ENCODE data around the gene MN1.

Gene MN1

DNA sequence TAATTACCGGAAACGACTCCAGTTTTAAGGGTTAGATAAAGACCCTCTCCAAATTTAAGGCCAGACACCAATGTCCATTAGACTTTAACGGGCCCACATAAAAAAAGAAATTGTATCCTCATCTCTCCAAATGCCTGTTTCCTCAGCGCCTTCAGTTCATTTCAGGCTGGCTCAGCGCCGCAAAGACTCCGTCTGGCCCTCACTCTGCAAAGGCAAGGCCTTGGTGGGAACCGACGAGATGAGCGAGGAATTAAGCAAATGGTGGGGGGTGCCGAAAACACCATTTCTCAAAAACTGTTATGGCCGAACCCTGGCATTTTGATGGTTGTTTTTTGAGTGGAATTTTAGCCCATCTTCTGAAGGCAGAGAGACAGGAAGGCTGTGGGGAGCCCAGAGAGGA is 15.7 kb downstream of the MN1 start:
- DNase-seq (ENCODE audit: low read depth), result no peak

- no peak for DNase-seq (ENCODE audit: low read depth)
Measured at GRCh38 chr22:27784120-27784475, 17.5 kb downstream of the MN1 start.

- DNase-seq (ENCODE audit: low read depth), result no peak
Measured at GRCh38 chr22:27783436-27784119, 18.0 kb downstream of the MN1 start.

DNA sequence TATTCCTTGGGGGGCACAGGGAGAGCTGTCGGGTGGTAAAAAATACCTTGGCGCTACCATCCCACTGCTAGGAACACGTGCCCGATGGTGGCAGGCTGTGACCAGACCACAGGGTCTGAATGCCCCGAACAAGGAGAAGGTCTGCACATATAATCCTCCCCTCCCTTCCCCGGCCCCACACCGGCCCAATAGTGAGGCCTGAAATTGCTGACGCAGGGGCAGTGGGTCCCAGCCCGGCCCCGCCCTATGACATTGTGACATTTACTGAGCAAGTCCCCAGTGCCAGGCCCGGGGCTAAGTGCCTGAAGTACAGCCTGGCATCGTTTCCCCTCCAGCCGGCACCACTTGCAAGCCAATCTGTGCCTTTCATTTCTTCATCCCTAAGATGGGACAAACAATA is 19.5 kb downstream of the MN1 start:
- no peak for DNase-seq (ENCODE audit: low read depth)

DNA sequence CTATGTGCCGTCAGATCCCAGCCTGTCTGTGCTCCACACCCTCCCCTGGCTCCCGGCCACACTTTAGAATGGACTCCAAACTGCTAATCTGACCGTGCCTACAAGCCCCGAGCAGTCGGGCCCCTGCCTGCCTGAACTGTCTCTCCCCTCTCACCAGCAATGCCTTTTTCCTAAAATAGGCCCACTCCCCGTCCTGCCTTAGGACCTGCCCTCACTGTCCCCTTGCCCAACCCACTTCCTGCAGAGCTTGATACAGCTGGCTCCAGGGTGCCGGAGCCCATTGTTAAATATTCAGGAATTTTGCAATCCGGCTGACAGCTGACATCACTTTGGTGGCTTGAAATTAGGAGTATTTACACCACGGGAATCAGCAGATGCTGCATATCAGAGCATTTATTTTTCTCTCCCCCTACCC is 21.4 kb downstream of the MN1 start:
- no peak for DNase-seq (ENCODE audit: low read depth)

- no peak for DNase-seq (ENCODE audit: low read depth)
Measured at GRCh38 chr22:27779643-27780042, 21.9 kb downstream of the MN1 start.

DNA sequence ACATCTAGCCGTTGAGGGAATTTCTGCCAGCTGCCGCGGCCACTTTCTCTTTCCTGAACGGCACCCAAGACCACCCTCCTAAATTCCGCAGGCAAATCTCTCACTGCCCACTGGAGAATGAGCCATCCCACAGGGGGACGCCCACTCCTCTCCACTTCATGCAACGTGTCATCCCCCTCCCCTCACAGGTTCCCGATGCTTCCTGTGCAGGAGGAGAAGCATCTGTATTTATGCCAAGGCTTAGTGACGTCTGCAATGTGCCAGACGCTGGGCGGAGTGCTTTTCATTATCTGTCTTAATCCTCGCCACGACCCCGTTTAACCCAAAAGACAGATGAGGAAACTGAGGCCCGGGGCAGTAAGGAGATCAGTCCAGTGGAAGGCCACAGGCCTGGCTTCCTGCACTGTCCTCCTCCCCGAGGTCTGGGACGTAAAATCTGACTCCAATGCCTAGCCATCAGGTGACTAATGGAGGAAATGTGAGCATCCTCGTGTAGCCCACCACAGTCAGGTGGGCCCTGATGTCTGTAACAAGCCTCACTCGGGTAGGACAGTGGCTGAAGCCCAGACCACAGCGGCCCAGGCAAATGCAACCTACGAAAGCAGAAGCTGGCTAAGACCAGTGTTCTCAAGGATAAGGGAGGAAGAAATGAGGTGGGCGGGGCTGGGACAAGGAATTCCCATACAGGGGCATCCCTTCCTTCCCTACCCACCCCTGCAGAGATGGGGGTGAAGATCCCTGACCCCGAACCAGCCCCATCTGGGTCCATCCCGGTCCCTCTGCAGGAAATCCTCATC is 23.1 kb downstream of the MN1 start:
- no peak for DNase-seq (ENCODE audit: low read depth)

GRCh38 chr22:27777128-27777527 is 24.4 kb downstream of the MN1 start:
- no peak for DNase-seq (ENCODE audit: low read depth)

DNA sequence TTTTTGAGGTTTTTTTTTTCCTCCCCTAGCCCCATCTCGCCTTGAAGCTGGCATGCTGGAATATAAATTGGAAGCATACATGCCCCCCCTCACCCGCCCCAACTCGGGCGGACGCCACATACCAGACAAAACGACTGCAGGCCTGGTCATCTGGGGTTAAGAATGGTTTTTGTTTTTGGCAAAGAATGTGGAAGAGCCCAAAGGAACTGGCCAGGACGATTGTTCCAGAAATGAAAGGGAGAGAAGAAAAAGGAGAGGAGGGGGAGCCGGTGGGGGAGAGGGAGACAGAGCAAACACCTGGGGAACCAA is 25.0 kb downstream of the MN1 start:
- DNase-seq (ENCODE audit: low read depth), result no peak

GRCh38 chr22:27775758-27776649 is 25.6 kb downstream of the MN1 start:
- no peak for DNase-seq (ENCODE audit: low read depth)

DNA sequence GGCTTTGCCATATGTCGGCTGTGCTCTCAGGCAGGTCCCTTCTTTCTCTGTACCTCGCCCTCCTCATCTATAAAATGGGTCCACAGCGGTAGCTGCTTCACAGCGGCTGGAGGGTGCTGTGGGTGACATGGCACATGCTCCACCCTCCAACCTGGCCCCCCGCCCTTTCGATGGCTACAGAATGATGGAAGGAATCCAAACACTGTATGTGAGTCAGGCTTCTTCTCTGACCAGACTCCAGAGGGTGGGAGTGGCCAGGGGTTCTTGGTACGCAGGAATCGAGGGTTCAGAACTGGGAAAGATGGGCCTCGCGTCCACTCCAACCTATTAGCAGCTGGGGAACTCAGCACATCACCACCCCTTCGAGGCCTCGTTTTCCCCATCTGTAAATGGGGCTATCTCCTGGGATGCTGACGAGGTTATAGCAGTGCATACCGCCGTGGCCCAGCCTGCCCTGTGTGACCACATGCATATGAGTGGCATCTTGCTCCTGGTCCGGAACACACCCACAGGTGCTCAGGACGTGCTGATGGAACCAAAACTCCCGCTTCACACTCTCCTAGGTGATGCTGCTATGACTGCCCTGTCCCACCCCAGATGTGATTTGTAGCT is 26.4 kb downstream of the MN1 start:
- DNase-seq (ENCODE audit: low read depth), result no peak

GRCh38 chr22:27774200-27774599 is 27.4 kb downstream of the MN1 start:
- DNase-seq (ENCODE audit: low read depth), result no peak

DNA sequence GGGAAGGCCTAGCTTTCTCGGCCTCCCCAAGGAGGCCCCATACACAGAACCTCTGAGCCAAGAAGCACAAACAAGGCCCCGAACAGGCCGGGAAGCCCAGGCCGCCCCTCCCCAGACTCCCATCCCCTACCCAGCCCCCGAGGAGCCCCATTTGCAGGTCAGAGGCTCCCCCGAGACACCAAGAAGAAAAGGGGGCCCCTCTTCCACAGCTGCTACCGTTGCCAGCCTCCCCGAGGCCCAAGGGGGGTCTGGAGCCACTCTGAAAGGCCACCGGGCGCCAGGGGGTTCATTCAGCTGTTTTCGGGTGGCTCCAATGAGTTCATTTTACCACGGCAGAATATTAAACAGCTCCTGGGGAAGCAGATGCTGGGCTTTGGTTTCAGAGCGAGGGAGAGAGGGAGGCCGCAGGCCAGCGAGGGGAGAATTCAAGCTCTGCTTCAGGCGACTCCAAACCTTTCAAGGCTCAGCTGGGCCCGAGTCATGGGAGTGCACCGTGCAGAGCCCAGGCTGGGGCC is 28.5 kb downstream of the MN1 start:
- DNase-seq (ENCODE audit: low read depth), result no peak

DNA sequence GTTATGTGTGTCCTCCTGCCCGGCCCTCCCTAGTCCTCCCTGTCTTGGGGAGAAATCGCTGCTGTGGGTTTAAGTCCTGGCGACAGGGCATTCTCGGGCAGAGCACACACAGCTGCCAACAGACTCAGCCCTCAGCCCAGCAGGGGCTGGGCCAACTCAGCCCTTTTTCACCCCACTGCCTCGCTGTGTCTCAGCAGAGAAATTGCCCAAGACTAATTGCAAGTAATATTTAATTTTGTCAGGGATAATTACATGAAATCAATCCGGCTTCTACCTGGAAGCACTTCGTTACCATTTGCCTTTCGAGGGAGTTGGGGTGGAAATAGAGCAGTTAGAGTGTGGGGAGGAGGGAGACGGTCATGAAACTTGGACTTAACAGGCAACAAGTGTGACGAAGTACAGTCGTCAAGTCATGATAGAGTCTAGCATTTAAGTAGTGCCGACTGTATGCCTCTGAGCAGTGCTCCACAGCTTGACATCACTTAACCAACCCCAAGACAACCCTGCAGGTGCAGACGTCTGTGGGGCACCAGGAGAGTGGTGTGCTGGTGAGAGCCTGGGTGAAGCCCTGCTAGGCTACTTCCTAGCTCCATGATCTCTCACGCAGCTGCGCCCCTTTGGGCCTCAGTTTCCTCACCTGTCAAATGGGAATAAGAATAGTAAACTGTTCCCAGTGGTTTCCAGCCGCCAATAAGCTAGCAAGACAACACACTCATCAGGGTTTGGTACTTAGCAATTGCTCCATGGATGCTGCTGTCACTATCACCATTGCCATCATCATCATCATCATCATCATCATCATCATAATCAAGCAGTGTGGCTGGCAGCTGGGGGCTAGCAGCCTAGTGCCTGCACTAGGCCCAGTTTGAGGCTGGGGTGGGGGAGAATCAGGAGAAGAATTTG is 29.2 kb downstream of the MN1 start:
- DNase-seq (ENCODE audit: low read depth), result no peak

- DNase-seq (ENCODE audit: low read depth), result no peak
Measured at GRCh38 chr22:27771637-27772036, 29.9 kb downstream of the MN1 start.

DNA sequence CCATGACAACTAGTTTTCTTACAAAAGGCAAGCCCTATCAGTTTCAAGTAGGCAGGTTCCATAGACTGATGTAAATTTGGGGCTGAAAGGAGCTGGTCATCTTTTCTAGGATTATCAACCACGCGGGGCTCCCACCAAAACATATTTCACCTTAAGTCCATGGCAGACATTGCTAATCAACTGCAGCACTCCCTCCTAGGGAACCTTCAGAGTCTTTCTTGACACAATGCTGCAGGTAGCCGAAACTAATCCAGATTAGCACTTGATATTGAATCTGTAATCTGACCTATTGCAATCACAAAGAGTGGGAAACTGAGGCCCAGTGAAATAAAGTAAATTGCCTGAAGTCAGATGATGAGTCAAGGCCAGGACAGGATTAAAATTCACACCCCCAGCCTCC is 32.5 kb downstream of the MN1 start:
- DNase-seq (ENCODE audit: low read depth), result no peak

DNA sequence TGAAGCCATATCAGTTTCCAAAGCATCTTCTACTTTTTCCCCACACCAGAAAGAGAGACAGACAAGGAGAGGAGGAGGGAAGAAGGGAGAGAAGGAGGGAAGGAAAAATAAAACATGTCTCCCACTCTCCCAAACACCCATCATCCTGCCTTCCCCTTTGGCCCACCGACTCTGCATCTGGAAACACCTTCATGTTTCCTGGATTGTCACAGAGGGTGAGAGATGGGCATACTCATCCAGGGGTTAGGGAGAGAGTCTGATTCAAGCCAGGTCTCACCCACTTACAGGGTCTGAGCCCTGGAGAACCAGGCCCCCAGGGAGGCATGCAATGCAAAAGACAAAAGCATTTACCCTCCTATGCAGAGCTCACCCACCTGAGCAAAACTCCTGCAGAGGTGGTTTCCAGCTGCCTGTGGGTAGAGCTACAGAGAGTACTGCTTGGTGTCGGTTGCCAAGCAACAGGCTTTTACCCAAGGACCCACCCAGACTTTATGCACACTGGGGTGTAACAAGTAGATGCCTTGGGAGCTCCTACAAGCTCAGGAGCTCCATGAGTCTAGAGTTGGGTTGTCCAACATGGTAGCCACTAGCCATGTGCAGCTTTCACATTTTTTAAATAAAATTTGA is 33.4 kb downstream of the MN1 start:
- no peak for DNase-seq (ENCODE audit: low read depth)

- no peak for DNase-seq (ENCODE audit: low read depth)
Measured at GRCh38 chr22:27766679-27767078, 34.9 kb downstream of the MN1 start.

- no peak for DNase-seq (ENCODE audit: low read depth)
Measured at GRCh38 chr22:27765706-27766291, 35.8 kb downstream of the MN1 start.

- DNase-seq (ENCODE audit: low read depth), result no peak
Measured at GRCh38 chr22:27764722-27765236, 36.8 kb downstream of the MN1 start.
